B cell (primary cell): Measurements from ENCODE around the gene HTT. TPM values are rescaled to one million over a fixed set of nuclear protein-coding genes. Genes with fewer than 3 reads are reported as not detected.

Experiments
- ATAC-seq: fragments of 200-7000 bp; cut with Tn5 transposase; one replicate; pipeline ENCODE4 v1.10.0; 2021; ENCODE audit warnings: low read depth, mild to moderate bottlenecking, moderate number of reproducible peaks, moderate library complexity
- CTCF ChIA-PET: fragments of 350-600 bp; sonication (Branson Sonifier 250); formaldehyde crosslinking; loops from one replicate; lab custom pipeline; 2021; ENCODE audit warnings: antibody characterized with exemption, inconsistent platforms; lab: Charles Lee
- POLR2A ChIA-PET: fragments of 350-600 bp; sonication (Branson Sonifier 250); formaldehyde crosslinking; loops from one replicate; lab custom pipeline; 2021; ENCODE audit warnings: antibody characterized with exemption; lab: Charles Lee
- DNase-seq: peaks from one replicate; pipeline ENCODE4 v3.0.0; 2013
- H2AFZ ChIP-seq: 2 replicates; pipeline ENCODE4 v1.6.1; 2012; ENCODE audit warnings: mild to moderate bottlenecking, low read depth, low read length; ENCODE audit not compliant: insufficient read depth, poor library complexity, severe bottlenecking
- H3K27ac ChIP-seq, 2 donors: 1 replicate in 1 of 2; 2 replicates in 1 of 2; pipeline ENCODE4 v1.5.1; 2012 to 2013; ENCODE audit warnings: low read length in 2 of 2, mild to moderate bottlenecking in 2 of 2, moderate library complexity in 1 of 2
- H3K27me3 ChIP-seq, 4 experiments: fragments of 200-600 bp in 1 of 4; sonication (generic) in 1 of 4; replicated peaks in 1 of 4; 1 replicate in 2 of 4; 2 replicates in 2 of 4; pipeline versions ENCODE4 v1.6.1 to v1.7.0; 2013 to 2016; ENCODE audit warnings: low read length in 3 of 4, mild to moderate bottlenecking in 2 of 4, mixed read lengths in 1 of 4, moderate library complexity in 1 of 4; ENCODE audit not compliant: insufficient read depth in 4 of 4, control insufficient read depth in 3 of 4; ENCODE audit errors: control extremely low read depth in 1 of 4
- H3K36me3 ChIP-seq, 2 experiments: replicated peaks in 1 of 2; 1 replicate in 1 of 2; 2 replicates in 1 of 2; pipeline versions ENCODE4 v1.6.1 to v1.7.1; 2013; ENCODE audit warnings: low read length in 1 of 2; ENCODE audit not compliant: insufficient read depth in 2 of 2, control insufficient read depth in 1 of 2; ENCODE audit errors: control extremely low read depth in 1 of 2, extremely low read depth in 1 of 2
- H3K4me1 ChIP-seq, 2 donors: fragments of 200-600 bp in 1 of 2; sonication (generic) in 1 of 2; 1 replicate in 1 of 2; 2 replicates in 1 of 2; pipeline versions ENCODE4 v1.5.1 to v1.6.1; 2013 to 2017; ENCODE audit warnings: low read length in 2 of 2; ENCODE audit not compliant: control insufficient read depth in 2 of 2, insufficient read depth in 2 of 2
- H3K4me2 ChIP-seq: replicated peaks from 2 replicates; pipeline ENCODE3; 2012; ENCODE audit warnings: mild to moderate bottlenecking, low read depth, low read length; ENCODE audit not compliant: poor library complexity, severe bottlenecking
- H3K4me3 ChIP-seq, 5 experiments: fragments of 200-600 bp in 1 of 5; sonication (generic) in 1 of 5; 1 replicate in 3 of 5; 2 replicates in 2 of 5; pipeline versions ENCODE4 v1.5.1 to v1.7.0; 2011 to 2016; ENCODE audit warnings: low read length in 4 of 5, mild to moderate bottlenecking in 4 of 5, low read depth in 2 of 5, control low read depth in 1 of 5, moderate library complexity in 1 of 5; ENCODE audit not compliant: insufficient read depth in 1 of 5; ENCODE audit errors: control extremely low read depth in 1 of 5, extremely low read depth in 1 of 5
- H3K79me2 ChIP-seq: fragments of 200-600 bp; sonication (generic); one replicate; pipeline ENCODE4 v1.6.0; 2016; ENCODE audit warnings: low read length; ENCODE audit not compliant: control insufficient read depth, insufficient read depth
- H3K9ac ChIP-seq: fragments of 200-600 bp; sonication (generic); 2 replicates; pipeline ENCODE4 v1.6.1; 2017; ENCODE audit warnings: mild to moderate bottlenecking, low read length, moderate library complexity
- H3K9me3 ChIP-seq, 3 donors: one replicate each; pipeline versions ENCODE4 v1.6.1 to v1.7.1; 2013; ENCODE audit warnings: low read length in 2 of 3; ENCODE audit not compliant: control insufficient read depth in 2 of 3, insufficient read depth in 1 of 3; ENCODE audit errors: control extremely low read depth in 1 of 3
- H4K20me1 ChIP-seq: 2 replicates; pipeline ENCODE4 v1.6.0; 2012; ENCODE audit warnings: mild to moderate bottlenecking, low read length; ENCODE audit not compliant: insufficient read depth, control insufficient read depth, poor library complexity, severe bottlenecking
- H3K27ac Mint-ChIP-seq: one replicate; pipeline ENCODE4 v1.8.0; 2021; ENCODE audit warnings: mixed read lengths
- H3K27me3 Mint-ChIP-seq: one replicate; pipeline ENCODE4 v1.8.0; 2021; ENCODE audit warnings: mixed read lengths
- H3K4me1 Mint-ChIP-seq: one replicate; pipeline ENCODE4 v1.8.0; 2021; ENCODE audit warnings: mixed read lengths
- H3K4me3 Mint-ChIP-seq: one replicate; pipeline ENCODE4 v1.8.0; 2021; ENCODE audit warnings: mixed read lengths
- H3K9me3 Mint-ChIP-seq: one replicate; pipeline ENCODE4 v1.8.0; 2022; ENCODE audit warnings: mixed read lengths; ENCODE audit not compliant: insufficient read depth
- EZH2 ChIP-seq: IDR thresholded peaks from 2 replicates; pipeline ENCODE4 v1.6.1; 2012; ENCODE audit warnings: borderline replicate concordance, low read depth, mild to moderate bottlenecking, moderate library complexity, low read length; ENCODE audit not compliant: insufficient read depth, poor library complexity, severe bottlenecking
- WGBS: methylation state at CpG from one replicate; pipeline ENCODE4 v1.1.5; 2013; ENCODE audit warnings: missing lambda C conversion rate; ENCODE audit not compliant: insufficient coverage; 5-methylcytosine and 5-hydroxymethylcytosine counted together
- intact Hi-C: fragments of 100-400 bp; cut with micrococcal nuclease; formaldehyde crosslinking; loops from one replicate; pipeline ENCODE4 v1.10.0; 2022
- polyA plus RNA-seq: library from polyadenylated mRNA; depleted of rRNA; stranded (reverse); fragments of >200 nt; gene quantifications from 2 replicates; pipeline ENCODE4 v1.2.3, GENCODE V29; 2012
- total RNA-seq, 2 donors: library from RNA; stranded (reverse); fragments of 120-200 nt in 1 of 2; gene quantifications; 1 replicate in 1 of 2; 2 replicates in 1 of 2; pipeline versions ENCODE4 v1.2.3 to v1.2.4, GENCODE V29; 2013 to 2022
- TF ChIP-seq, protein P1 (sequence below): fragments of 200-600 bp; IDR thresholded peaks from one replicate; pipeline ENCODE4 v1.8.0; 2022; ENCODE audit warnings: antibody characterized with exemption, mild to moderate bottlenecking

HTT gene
- total and polyA plus RNA-seq, 2 donors (not counting 1 experiment from before 2014, with no cell fraction given): 52.8 to 195 TPM

DNA sequence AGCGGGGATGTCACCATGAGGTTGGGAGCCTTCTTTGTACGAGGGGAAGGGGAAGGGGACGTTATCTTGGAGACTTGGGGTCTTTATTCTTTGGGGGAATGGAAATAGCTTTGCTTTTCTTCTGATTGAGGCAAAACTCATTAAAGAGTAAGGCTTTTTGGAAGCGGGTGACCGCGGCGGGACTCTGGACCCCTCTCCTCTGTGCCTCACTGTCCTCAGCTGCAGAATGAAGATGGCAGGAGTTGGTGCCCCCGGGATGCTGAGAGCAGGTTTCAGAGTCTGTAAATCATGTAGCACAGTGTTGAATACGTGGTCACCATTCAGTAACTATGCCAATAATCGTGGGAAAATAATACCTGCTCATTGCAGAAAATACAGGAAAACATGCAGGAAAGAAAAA, 32.3 kb upstream of the HTT start:
- TF ChIP-seq EZH2: no peak
- TF ChIP-seq, protein P1, sequence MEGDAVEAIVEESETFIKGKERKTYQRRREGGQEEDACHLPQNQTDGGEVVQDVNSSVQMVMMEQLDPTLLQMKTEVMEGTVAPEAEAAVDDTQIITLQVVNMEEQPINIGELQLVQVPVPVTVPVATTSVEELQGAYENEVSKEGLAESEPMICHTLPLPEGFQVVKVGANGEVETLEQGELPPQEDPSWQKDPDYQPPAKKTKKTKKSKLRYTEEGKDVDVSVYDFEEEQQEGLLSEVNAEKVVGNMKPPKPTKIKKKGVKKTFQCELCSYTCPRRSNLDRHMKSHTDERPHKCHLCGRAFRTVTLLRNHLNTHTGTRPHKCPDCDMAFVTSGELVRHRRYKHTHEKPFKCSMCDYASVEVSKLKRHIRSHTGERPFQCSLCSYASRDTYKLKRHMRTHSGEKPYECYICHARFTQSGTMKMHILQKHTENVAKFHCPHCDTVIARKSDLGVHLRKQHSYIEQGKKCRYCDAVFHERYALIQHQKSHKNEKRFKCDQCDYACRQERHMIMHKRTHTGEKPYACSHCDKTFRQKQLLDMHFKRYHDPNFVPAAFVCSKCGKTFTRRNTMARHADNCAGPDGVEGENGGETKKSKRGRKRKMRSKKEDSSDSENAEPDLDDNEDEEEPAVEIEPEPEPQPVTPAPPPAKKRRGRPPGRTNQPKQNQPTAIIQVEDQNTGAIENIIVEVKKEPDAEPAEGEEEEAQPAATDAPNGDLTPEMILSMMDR: no peak
- Histone ChIP-seq H4K20me1 (no peaks in the 10 kb centered on the region), H3K9ac (peak overlapping the region; percentile 81), H3K4me3 (peak overlapping the region; percentile 36 to 81 (median 77)), H3K27me3 (no peaks in the 10 kb centered on the region), H3K36me3 (no peaks in the 10 kb centered on the region), H3K4me1 (peaks cover 58 to 97% of the 10 kb centered on the region in 2 donors), H3K9me3 (peaks cover 0 to 12% (median 5%) of the 10 kb centered on the region in 3 donors), H2AFZ (peak overlapping the region; percentile 74), H3K27ac (peak overlapping the region; percentile 89 to 97), H3K4me2 (peak overlapping the region; percentile 96), H3K79me2 (peaks cover 13% of the 10 kb centered on the region)
- no peak for DNase-seq
- ATAC-seq: no peak
- Mint-ChIP-seq H3K9me3 (no peaks in the 10 kb centered on the region), H3K27me3 (no peaks in the 10 kb centered on the region), H3K4me3 (peak overlapping the region; percentile 95), H3K4me1 (peaks cover 73% of the 10 kb centered on the region), H3K27ac (peak overlapping the region; percentile 98)
- ChIA-PET POLR2A (interaction anchor here (0.5 to 0.6 kb wide), 2 partner anchors 32 to 201 kb away, joined by 3 to 4 read pairs; partner anchors contain the start of gene HTT), CTCF (interaction anchor here (1.3 to 1.8 kb wide), 3 partner anchors 64 to 107 kb away, joined by 4 to 9 read pairs (median 4); no protein-coding TSS in a partner anchor)
- WGBS: 30% methylated on average over 5 of the region's 10 CpGs
- intact Hi-C loops: loop anchor here (10.0 kb wide), 3 partner anchors 197 to 443 kb away; partner anchors contain the start of gene ADD1

DNA sequence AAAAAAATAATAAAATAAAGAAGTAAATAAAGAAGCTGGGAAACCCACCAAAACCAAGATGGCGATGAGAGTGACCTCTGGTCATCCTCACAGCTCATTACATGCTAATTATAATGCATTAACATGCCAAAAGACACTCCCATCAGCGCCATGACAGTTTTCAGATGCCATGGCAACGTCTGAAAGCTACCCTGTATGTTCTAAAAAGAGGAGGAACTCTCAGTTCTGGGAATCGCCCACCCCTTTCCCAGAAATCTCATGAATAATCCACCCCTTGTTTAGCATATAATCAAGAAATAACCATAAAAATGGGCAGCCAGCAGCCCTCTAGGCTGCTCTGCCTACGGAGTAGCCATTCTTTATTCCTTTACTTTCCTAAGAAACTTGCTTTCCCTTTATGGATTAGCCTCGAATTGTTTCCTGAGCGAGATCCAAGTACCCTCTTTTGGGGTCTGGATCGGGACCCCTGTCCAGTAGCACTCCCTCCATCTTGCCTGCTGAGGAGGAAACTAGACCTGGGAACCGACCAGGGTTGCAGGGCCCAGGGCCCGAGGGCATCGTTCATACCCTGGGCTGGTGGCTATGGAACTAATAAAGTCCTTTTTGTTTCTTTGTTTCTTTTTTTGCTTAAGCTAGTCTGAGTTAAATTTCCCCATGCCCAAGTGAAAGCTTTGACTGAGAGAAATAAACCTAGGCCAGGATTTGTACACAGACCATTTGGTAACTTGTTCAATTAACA, 31.0 kb upstream of the HTT start:
- peak overlapping the region; percentile 96 for H3K4me2 ChIP-seq

More for the DNA sequence above, 31.0 kb upstream of the HTT start:
- Histone ChIP-seq H4K20me1 (no peaks in the 10 kb centered on the region), H3K79me2 (peaks cover 13% of the 10 kb centered on the region), H2AFZ (no peak overlapping the region), H3K9me3 (peaks cover 0 to 12% (median 5%) of the 10 kb centered on the region in 3 donors), H3K36me3 (no peaks in the 10 kb centered on the region), H3K4me1 (peaks cover 52 to 97% of the 10 kb centered on the region in 2 donors), H3K27me3 (no peaks in the 10 kb centered on the region), H3K9ac (no peak overlapping the region), H3K27ac (peak overlapping the region in 1 of 2 donors; percentile 89), H3K4me3 (no peak overlapping the region)
- DNase-seq (no peak), ATAC-seq (no peak)
- Mint-ChIP-seq H3K4me1 (peaks cover 73% of the 10 kb centered on the region), H3K27ac (peak overlapping the region; percentile 72), H3K9me3 (no peaks in the 10 kb centered on the region), H3K4me3 (peak overlapping the region; percentile 39), H3K27me3 (no peaks in the 10 kb centered on the region)
- ChIA-PET POLR2A (no interaction called here), CTCF (interaction anchor here (0.9 to 1.1 kb wide), 2 partner anchors 65 to 70 kb away, joined by 3 to 5 read pairs; no protein-coding TSS in a partner anchor)
- intact Hi-C loops: loop anchor here (10.0 kb wide), 3 partner anchors 199 to 441 kb away; partner anchors contain the start of gene ADD1
- WGBS: 94% methylated on average over 6 of the region's 11 CpGs
- TF ChIP-seq EZH2: no peak
- TF ChIP-seq, protein P1: no peak
